Measurements from ENCODE around the gene CCBE1.

GRCh38 chr18:59466980-59467379, 230.2 kb downstream of the CCBE1 start:
- TF ChIP-seq MXI1 (IDR thresholded peaks at IDR 0.05; ENCODE audit: borderline replicate concordance, low read depth, low read length) (no peak), CTCF (conservative IDR thresholded peaks at IDR 0.05; ENCODE audit: low read depth, low read length) (no peak), POLR2A (IDR thresholded peaks at IDR 0.05; ENCODE audit: low read depth, low read length) (no peak), USF2 (IDR thresholded peaks at IDR 0.05; ENCODE audit: low read depth, low read length) (no peak), MAFK (IDR thresholded peaks at IDR 0.05; ENCODE audit: low read depth, low read length) (no peak), CHD1 (IDR thresholded peaks at IDR 0.05; ENCODE audit: low read depth, low read length) (no peak), RFX5 (IDR thresholded peaks at IDR 0.05; ENCODE audit: low read depth, low read length) (no peak), BHLHE40 (IDR thresholded peaks at IDR 0.05; ENCODE audit: low read depth, low read length) (no peak), RAD21 (IDR thresholded peaks at IDR 0.05; ENCODE audit: low read length) (no peak), ELK1 (IDR thresholded peaks at IDR 0.05; ENCODE audit: borderline replicate concordance, low read depth, low read length) (no peak)

Data from IMR-90 (cell line).